Prostate gland (tissue), 2 donors: ENCODE results near the gene TMEM35B. TPM values are rescaled to one million over a fixed set of nuclear protein-coding genes. Genes with fewer than 3 reads are reported as not detected.
A peak's percentile ranks its signal among the peaks of the same experiment; 100 is the strongest.

Experiments
- DNase-seq: peaks from one replicate; pipeline ENCODE4 v3.0.0-alpha.2; 2019; ENCODE audit warnings: low spot score
- H3K27ac ChIP-seq, 2 donors: fragments of 200-600 bp; sonication (generic); 2 replicates each; pipeline ENCODE4 v1.5.1; 2017 to 2019
- H3K27me3 ChIP-seq: fragments of 200-600 bp; sonication (generic); replicated peaks from 2 replicates; pipeline ENCODE4 v1.5.1; 2019; ENCODE audit not compliant: insufficient read depth
- H3K36me3 ChIP-seq, 2 donors: fragments of 200-600 bp; sonication (generic); 1 replicate in 1 of 2; 2 replicates in 1 of 2; pipeline versions ENCODE4 v1.5.1 to v1.8.1; 2017 to 2019
- H3K4me1 ChIP-seq: fragments of 200-600 bp; sonication (generic); replicated peaks from 2 replicates; pipeline ENCODE4 v1.5.1; 2019
- H3K4me3 ChIP-seq, 2 donors: fragments of 200-600 bp; sonication (generic); 2 replicates each; pipeline ENCODE4 v1.5.1; 2017 to 2019
- H3K9me3 ChIP-seq: fragments of 200-600 bp; sonication (generic); 2 replicates; pipeline ENCODE4 v1.5.1; 2017
- CTCF ChIP-seq, 4 experiments: fragments of 200-600 bp in 2 of 4; fragments of 450-650 bp in 2 of 4; sonication (generic) in 2 of 4; IDR thresholded peaks; 1 replicate in 3 of 4; 2 replicates in 1 of 4; pipeline ENCODE4 v1.5.1; 2016 to 2019; ENCODE audit warnings: antibody characterized with exemption in 4 of 4, mild to moderate bottlenecking in 2 of 4, moderate library complexity in 2 of 4
- POLR2A ChIP-seq: fragments of 450-650 bp; IDR thresholded peaks from one replicate; pipeline ENCODE4 v1.6.1; 2016; ENCODE audit warnings: antibody characterized with exemption, mild to moderate bottlenecking
- POLR2AphosphoS5 ChIP-seq: sonication (generic); formaldehyde crosslinking; IDR thresholded peaks from one replicate; pipeline ENCODE4 v1.6.1; 2017; ENCODE audit warnings: antibody characterized with exemption
- WGBS: methylation state at CpG from one replicate; pipeline ENCODE4 v1.1.5; 2018; 5-methylcytosine and 5-hydroxymethylcytosine counted together
- intact Hi-C: fragments of 100-400 bp; cut with DNase I; formaldehyde crosslinking; loops from one replicate; pipeline ENCODE4 v1.14.2; 2022
- total RNA-seq, 2 donors: library from RNA; depleted of rRNA; stranded (reverse); fragments of >200 nt; gene quantifications; one replicate each; pipeline ENCODE4 v1.1.0, GENCODE V29; 2016

Gene TMEM35B
- total RNA-seq: 10 to 100 TPM; 60.8 to 64.4 TPM

GRCh38 chr1:34984793-34985608, at the start of gene TMEM35B:
Gene TMEM35B, minus strand, starts transcription at chr1:34985347. Its CDS starts 42 bp downstream, at chr1:34985305.
- H3K4me1 ChIP-seq: peaks cover 3% of the 10 kb centered on the region
- TF ChIP-seq POLR2AphosphoS5 (peak; percentile 67), POLR2A (peak; percentile 74), CTCF (IDR thresholded peaks at IDR 0.05) (peak in 2 of 4 experiments; percentile 24 to 25)
- no peaks in the 10 kb centered on the region for H3K36me3 ChIP-seq
- WGBS: under 1% methylated on average over 58 of the region's 58 CpGs
- intact Hi-C loops: no loop called here
- no peaks in the 10 kb centered on the region for H3K9me3 ChIP-seq
- peak within 1 kb of the TSS; percentile 77 to 85 for H3K4me3 ChIP-seq
- H3K27me3 ChIP-seq: no peaks in the 10 kb centered on the region
- peak; percentile 49 for DNase-seq
- peak within 1 kb of the TSS; percentile 88 to 89 for H3K27ac ChIP-seq

- Histone ChIP-seq H3K4me3 (no peak overlapping the region), H3K4me1 (no peaks in the 10 kb centered on the region), H3K27ac (no peak overlapping the region), H3K9me3 (no peaks in the 10 kb centered on the region), H3K36me3 (no peaks in the 10 kb centered on the region), H3K27me3 (no peaks in the 10 kb centered on the region)
- intact Hi-C loops: no loop called here
- no peak for DNase-seq
- TF ChIP-seq CTCF (IDR thresholded peaks at IDR 0.05) (no peak), POLR2A (no peak), POLR2AphosphoS5 (no peak)
- WGBS: 96% methylated on average over 1 of the region's 1 CpG
Measured at GRCh38 chr1:35033346-35033745, 48.2 kb upstream of the TMEM35B start.

DNA sequence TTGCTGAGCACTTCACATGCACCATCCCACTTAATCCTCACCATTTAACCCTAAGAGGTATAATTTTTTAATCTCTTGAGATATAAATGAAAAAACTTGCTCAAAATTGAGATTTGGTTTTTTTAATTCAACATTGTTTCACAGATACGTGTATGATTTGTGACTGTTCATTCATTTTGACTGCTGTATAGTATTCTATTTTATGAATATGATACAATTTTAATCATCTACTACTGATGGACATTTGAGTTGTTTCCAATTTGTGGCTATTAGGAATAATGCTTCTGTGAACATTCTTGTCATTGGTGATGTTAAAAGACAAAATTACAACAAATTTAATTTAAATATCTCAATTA, 47.2 kb upstream of the TMEM35B start:
- no peaks in the 10 kb centered on the region for H3K36me3 ChIP-seq
- no peaks in the 10 kb centered on the region for H3K9me3 ChIP-seq
- no peaks in the 10 kb centered on the region for H3K4me1 ChIP-seq
- WGBS: 89% methylated on average over 1 of the region's 1 CpG
- H3K4me3 ChIP-seq: no peak overlapping the region
- TF ChIP-seq CTCF (IDR thresholded peaks at IDR 0.05) (no peak), POLR2A (no peak), POLR2AphosphoS5 (no peak)
- DNase-seq: no peak
- no peaks in the 10 kb centered on the region for H3K27me3 ChIP-seq
- intact Hi-C loops: no loop called here
- H3K27ac ChIP-seq: no peak overlapping the region

DNA sequence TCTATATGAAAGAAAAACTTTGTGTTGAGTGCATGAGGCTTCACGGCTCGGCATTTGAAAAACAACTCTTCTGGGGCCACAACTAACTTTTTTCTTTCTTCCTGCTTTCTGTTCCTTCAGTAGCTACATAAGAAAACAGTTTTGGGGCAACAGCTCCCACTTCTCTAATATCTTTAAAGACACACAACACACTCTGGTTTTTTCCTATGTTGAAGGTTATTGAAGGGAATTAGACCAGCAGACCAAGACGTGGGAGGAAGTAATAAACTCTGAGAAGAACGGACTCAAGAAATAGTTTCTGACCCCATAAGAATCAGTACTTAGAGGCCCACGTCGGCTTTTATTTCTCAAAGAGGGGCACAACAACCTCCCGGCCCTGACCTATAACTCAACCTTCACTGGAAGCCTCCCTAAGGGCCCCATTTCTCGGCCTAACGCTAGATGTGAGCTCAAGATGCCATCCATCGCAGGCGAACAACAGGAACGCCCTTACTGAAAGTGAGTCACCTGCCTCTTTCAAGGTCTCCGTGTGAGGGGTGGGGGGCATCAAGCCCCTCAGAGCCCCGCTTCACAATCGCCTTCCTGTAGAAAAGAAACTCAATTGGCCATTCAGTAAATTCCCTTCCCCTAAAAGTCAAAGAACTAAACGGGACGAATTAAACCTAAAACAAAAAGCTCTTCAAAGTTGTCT, 45.8 kb upstream of the TMEM35B start:
- no peaks in the 10 kb centered on the region for H3K27me3 ChIP-seq
- TF ChIP-seq POLR2A (no peak), CTCF (IDR thresholded peaks at IDR 0.05) (no peak), POLR2AphosphoS5 (no peak)
- H3K36me3 ChIP-seq: no peaks in the 10 kb centered on the region
- H3K4me1 ChIP-seq: no peaks in the 10 kb centered on the region
- 3% methylated on average over 17 of the region's 17 CpGs for WGBS
- no peaks in the 10 kb centered on the region for H3K9me3 ChIP-seq
- intact Hi-C loops: loop anchor here (2.0 kb wide), 1 partner anchor 162 kb away; the partner anchor contains the start of gene SFPQ
- peak overlapping the region; percentile 95 to 97 for H3K27ac ChIP-seq
- peak overlapping the region; percentile 54 to 69 for H3K4me3 ChIP-seq
- peak; percentile 8 for DNase-seq
